Prostate gland (tissue), 2 donors: ENCODE measurements around the gene MTA1.

Experiments
- CTCF ChIP-seq, 4 experiments: fragments of 200-600 bp in 2 of 4; fragments of 450-650 bp in 2 of 4; sonication (generic) in 2 of 4; IDR thresholded peaks; 1 replicate in 3 of 4; 2 replicates in 1 of 4; pipeline ENCODE4 v1.5.1; 2016 to 2019; ENCODE audit warnings: antibody characterized with exemption in 4 of 4, mild to moderate bottlenecking in 2 of 4, moderate library complexity in 2 of 4
- POLR2A ChIP-seq: fragments of 450-650 bp; IDR thresholded peaks from one replicate; pipeline ENCODE4 v1.6.1; 2016; ENCODE audit warnings: antibody characterized with exemption, mild to moderate bottlenecking

DNA sequence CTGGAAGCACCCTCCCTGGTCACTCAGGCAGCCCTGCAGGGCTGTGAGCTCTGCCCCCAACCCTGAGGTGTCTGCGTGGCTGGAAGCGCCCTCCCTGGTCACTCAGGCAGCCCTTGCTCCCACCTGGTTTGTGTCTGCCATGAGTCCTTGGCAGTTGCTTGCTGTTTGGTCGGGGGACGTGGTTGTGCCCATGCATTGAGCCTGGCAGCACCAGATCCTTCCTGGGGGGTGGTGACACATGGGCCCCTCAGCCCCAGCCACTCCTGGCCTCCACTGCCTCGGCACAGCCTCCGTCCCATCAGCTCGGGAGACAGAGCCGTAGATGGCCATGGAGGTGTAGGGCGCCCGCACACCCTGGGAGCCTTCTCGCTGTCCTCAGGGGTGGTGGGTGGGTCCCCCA is 19.6 kb downstream of the MTA1 start:
- TF ChIP-seq CTCF (IDR thresholded peaks at IDR 0.05) = no peak
- TF ChIP-seq POLR2A = no peak
